Panc1 (cell line): ENCODE measurements around the gene WASF1. TPM values are rescaled to one million over a fixed set of nuclear protein-coding genes. Genes with fewer than 3 reads are reported as not detected.

Experiments
- ATAC-seq: fragments of 200-7000 bp; cut with Tn5 transposase; 2 replicates; pipeline ENCODE4 v1.9.1; 2020; ENCODE audit warnings: mild to moderate bottlenecking, moderate library complexity
- BruUV-seq: library from RNA; stranded (reverse); fragments of 400-500 nt; replicated peaks from 2 replicates; lab custom pipeline; 2021; lab: Mats Ljungman, UMichigan
- CTCF ChIA-PET: fragments of 300-600 bp; sonication (Branson Sonifier 250); formaldehyde crosslinking; loops from one replicate; lab custom pipeline; 2022; ENCODE audit warnings: antibody characterized with exemption; lab: Charles Lee
- POLR2A ChIA-PET: fragments of 300-600 bp; sonication (Branson Sonifier 250); formaldehyde crosslinking; loops from one replicate; lab custom pipeline; 2022; ENCODE audit warnings: antibody characterized with exemption; lab: Charles Lee
- DNase-seq: peaks from one replicate; pipeline ENCODE4 v3.0.0-alpha.2; 2010; ENCODE audit warnings: low read depth, low spot score
- H3K27ac ChIP-seq: 2 replicates; pipeline ENCODE4 v1.5.1; 2011; ENCODE audit warnings: mild to moderate bottlenecking, low read length, inconsistent platforms
- H3K27me3 ChIP-seq: fragments of 200-500 bp; sonication (Bioruptor generic); 2 replicates; pipeline ENCODE4 v1.6.0; 2014; ENCODE audit warnings: low read length, inconsistent platforms; ENCODE audit not compliant: control insufficient read depth, insufficient read depth
- H3K36me3 ChIP-seq: fragments of 200-500 bp; sonication (Bioruptor generic); 2 replicates; pipeline ENCODE4 v1.5.1; 2014; ENCODE audit warnings: inconsistent platforms, mild to moderate bottlenecking, low read length, moderate library complexity; ENCODE audit not compliant: control insufficient read depth, insufficient read depth
- H3K4me1 ChIP-seq: 2 replicates; pipeline ENCODE4 v1.5.1; 2011; ENCODE audit warnings: inconsistent platforms, mild to moderate bottlenecking, low read length, moderate library complexity; ENCODE audit not compliant: control insufficient read depth, insufficient read depth
- H3K4me3 ChIP-seq, 2 experiments: 2 replicates each; pipeline ENCODE4 v1.5.1; 2011 to 2012; ENCODE audit warnings: low read depth in 2 of 2, low read length in 2 of 2, mild to moderate bottlenecking in 2 of 2, inconsistent platforms in 1 of 2, moderate library complexity in 1 of 2
- H3K9me3 ChIP-seq: fragments of 200-500 bp; sonication (Bioruptor generic); 2 replicates; pipeline ENCODE4 v1.5.1; 2014; ENCODE audit warnings: low read depth, mild to moderate bottlenecking, inconsistent platforms, low read length, moderate library complexity; ENCODE audit not compliant: control insufficient read depth, insufficient read depth
- CTCF ChIP-seq: fragments of 450-650 bp; IDR thresholded peaks from 2 replicates; pipeline ENCODE4 v1.5.1; 2017; ENCODE audit warnings: mild to moderate bottlenecking
- POLR2AphosphoS5 ChIP-seq: IDR thresholded peaks from 2 replicates; pipeline ENCODE4 v1.6.1; 2012; ENCODE audit warnings: mild to moderate bottlenecking, low read depth, low read length, moderate library complexity
- SIN3A ChIP-seq: IDR thresholded peaks from 2 replicates; pipeline ENCODE4 v1.6.1; 2012; ENCODE audit warnings: low read depth, mild to moderate bottlenecking, low read length, moderate library complexity, borderline replicate concordance; ENCODE audit not compliant: insufficient read depth
- TCF7L2 ChIP-seq: IDR thresholded peaks from 2 replicates; pipeline ENCODE4 v1.6.1; 2011; ENCODE audit warnings: mild to moderate bottlenecking, low read depth, low read length, inconsistent platforms
- in situ Hi-C: cut with HindIII; loops from 2 replicates; pipeline ENCODE4 v1.10.0; 2016; ENCODE audit warnings: low sequenced_read_pairs, low pct_unique_long_range_greater_than_20kb
- intact Hi-C: fragments of 100-400 bp; cut with micrococcal nuclease; formaldehyde crosslinking; loops from one replicate; pipeline ENCODE4 v1.10.0; 2022; ENCODE audit not compliant: unreplicated experiment
- total RNA-seq: library from RNA; stranded (reverse); gene quantifications from one replicate; pipeline ENCODE4 v1.2.1, GENCODE V29; 2021; ENCODE audit not compliant: unreplicated experiment
- TF ChIP-seq, protein P1 (sequence below), 2 experiments: IDR thresholded peaks; 2 replicates each; pipeline ENCODE4 v1.6.1; 2011 to 2012; ENCODE audit warnings: low read depth in 2 of 2, control low read depth in 1 of 2, low read length in 1 of 2, mild to moderate bottlenecking in 1 of 2, moderate library complexity in 1 of 2; ENCODE audit not compliant: insufficient read depth in 1 of 2

Gene WASF1
- total RNA-seq, 1 experiment from 2014 or later, result 63.9 TPM

GRCh38 chr6:110188791-110189190, 9.3 kb upstream of the WASF1 start:
- Histone ChIP-seq H3K4me1 (peaks cover 4% of the 10 kb centered on the region; the same call in 1 of the 2 replicates), H3K4me3 (no peak overlapping the region), H3K36me3 (peaks cover 3% of the 10 kb centered on the region), H3K9me3 (no peaks in the 10 kb centered on the region), H3K27ac (no peak overlapping the region), H3K27me3 (no peaks in the 10 kb centered on the region)
- intact Hi-C loops (no loop called here), in situ Hi-C loops (no loop called here)
- DNase-seq (no peak), ATAC-seq (no peak)
- BruUV-seq, result no TSS peak
- ChIA-PET POLR2A (no interaction called here), CTCF (no interaction called here)
- TF ChIP-seq TCF7L2 (no peak), CTCF (no peak), POLR2AphosphoS5 (no peak), SIN3A (no peak)
- TF ChIP-seq, protein P1, sequence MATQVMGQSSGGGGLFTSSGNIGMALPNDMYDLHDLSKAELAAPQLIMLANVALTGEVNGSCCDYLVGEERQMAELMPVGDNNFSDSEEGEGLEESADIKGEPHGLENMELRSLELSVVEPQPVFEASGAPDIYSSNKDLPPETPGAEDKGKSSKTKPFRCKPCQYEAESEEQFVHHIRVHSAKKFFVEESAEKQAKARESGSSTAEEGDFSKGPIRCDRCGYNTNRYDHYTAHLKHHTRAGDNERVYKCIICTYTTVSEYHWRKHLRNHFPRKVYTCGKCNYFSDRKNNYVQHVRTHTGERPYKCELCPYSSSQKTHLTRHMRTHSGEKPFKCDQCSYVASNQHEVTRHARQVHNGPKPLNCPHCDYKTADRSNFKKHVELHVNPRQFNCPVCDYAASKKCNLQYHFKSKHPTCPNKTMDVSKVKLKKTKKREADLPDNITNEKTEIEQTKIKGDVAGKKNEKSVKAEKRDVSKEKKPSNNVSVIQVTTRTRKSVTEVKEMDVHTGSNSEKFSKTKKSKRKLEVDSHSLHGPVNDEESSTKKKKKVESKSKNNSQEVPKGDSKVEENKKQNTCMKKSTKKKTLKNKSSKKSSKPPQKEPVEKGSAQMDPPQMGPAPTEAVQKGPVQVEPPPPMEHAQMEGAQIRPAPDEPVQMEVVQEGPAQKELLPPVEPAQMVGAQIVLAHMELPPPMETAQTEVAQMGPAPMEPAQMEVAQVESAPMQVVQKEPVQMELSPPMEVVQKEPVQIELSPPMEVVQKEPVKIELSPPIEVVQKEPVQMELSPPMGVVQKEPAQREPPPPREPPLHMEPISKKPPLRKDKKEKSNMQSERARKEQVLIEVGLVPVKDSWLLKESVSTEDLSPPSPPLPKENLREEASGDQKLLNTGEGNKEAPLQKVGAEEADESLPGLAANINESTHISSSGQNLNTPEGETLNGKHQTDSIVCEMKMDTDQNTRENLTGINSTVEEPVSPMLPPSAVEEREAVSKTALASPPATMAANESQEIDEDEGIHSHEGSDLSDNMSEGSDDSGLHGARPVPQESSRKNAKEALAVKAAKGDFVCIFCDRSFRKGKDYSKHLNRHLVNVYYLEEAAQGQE (IDR thresholded peaks at IDR 0.05; ENCODE audit: insufficient read depth in 1 of 2, low read depth in 2 of 2, low read length in 1 of 2), result no peak

DNA sequence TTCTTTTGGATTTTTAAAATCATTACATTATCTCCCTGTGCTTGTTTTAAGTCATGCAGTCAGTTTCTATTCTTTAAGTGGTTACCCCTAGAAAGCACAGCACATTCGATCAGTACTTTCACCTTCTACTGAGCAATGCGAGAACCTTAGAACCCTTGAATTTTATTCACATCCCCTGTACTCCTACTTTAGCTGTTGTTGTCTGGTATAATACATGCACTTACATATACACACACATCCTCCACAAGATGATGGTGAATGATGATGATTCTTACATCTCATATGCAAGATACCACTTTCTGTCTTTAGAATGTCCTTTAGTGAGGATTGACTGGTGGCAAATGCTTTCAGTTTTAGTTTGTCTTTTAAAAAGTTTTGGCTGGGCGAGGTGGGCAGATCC, 6.4 kb upstream of the WASF1 start:
- H3K4me3 ChIP-seq, result no peak overlapping the region
- ChIA-PET POLR2A (no interaction called here), CTCF (interaction anchor here (0.6 kb wide), 1 partner anchor 66 kb away, joined by 3 read pairs; no protein-coding TSS in a partner anchor)
- in situ Hi-C loops (no loop called here), intact Hi-C loops (no loop called here)
- peak; percentile 39; the same call in 1 of the 2 replicates for ATAC-seq
- BruUV-seq, result no TSS peak
- no peaks in the 10 kb centered on the region for H3K27me3 ChIP-seq
- DNase-seq, result no peak
- H3K4me1 ChIP-seq, result peaks cover 28% of the 10 kb centered on the region
- H3K9me3 ChIP-seq, result no peaks in the 10 kb centered on the region
- H3K36me3 ChIP-seq, result peaks cover 1% of the 10 kb centered on the region; the same call in 1 of the 2 replicates
- H3K27ac ChIP-seq, result peak overlapping the region; percentile 20; the same call in 1 of the 2 replicates
- TF ChIP-seq SIN3A (no peak), POLR2AphosphoS5 (no peak), CTCF (no peak), TCF7L2 (no peak)
- TF ChIP-seq, protein P1 (IDR thresholded peaks at IDR 0.05; ENCODE audit: insufficient read depth in 1 of 2, low read depth in 2 of 2, low read length in 1 of 2), result no peak
